ENCODE measurements around the gene P2RY8.

P2RY8 gene

DNA sequence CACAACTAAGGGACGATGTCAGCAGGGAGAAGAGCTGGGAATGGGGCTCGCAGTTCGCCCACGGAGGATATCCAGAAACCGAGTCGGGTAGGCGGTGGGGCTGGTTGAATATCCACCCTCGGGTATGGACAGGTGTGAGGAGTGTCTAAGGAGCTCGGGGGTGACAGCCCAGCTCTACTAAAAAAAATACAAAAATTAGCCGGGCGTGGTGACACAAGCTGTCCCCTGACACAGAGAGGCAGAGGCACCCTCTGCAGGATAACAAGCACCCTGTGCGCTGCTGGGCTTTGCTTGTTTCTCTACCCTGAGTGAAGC lies 72.1 kb downstream of the P2RY8 start:
- TF ChIP-seq, protein P1, sequence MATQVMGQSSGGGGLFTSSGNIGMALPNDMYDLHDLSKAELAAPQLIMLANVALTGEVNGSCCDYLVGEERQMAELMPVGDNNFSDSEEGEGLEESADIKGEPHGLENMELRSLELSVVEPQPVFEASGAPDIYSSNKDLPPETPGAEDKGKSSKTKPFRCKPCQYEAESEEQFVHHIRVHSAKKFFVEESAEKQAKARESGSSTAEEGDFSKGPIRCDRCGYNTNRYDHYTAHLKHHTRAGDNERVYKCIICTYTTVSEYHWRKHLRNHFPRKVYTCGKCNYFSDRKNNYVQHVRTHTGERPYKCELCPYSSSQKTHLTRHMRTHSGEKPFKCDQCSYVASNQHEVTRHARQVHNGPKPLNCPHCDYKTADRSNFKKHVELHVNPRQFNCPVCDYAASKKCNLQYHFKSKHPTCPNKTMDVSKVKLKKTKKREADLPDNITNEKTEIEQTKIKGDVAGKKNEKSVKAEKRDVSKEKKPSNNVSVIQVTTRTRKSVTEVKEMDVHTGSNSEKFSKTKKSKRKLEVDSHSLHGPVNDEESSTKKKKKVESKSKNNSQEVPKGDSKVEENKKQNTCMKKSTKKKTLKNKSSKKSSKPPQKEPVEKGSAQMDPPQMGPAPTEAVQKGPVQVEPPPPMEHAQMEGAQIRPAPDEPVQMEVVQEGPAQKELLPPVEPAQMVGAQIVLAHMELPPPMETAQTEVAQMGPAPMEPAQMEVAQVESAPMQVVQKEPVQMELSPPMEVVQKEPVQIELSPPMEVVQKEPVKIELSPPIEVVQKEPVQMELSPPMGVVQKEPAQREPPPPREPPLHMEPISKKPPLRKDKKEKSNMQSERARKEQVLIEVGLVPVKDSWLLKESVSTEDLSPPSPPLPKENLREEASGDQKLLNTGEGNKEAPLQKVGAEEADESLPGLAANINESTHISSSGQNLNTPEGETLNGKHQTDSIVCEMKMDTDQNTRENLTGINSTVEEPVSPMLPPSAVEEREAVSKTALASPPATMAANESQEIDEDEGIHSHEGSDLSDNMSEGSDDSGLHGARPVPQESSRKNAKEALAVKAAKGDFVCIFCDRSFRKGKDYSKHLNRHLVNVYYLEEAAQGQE (IDR thresholded peaks at IDR 0.05; ENCODE audit: insufficient read depth in 1 of 2, low read depth in 2 of 2, low read length in 2 of 2) = no peak
- no peak for TF ChIP-seq FOXP2 (optimal IDR thresholded peaks at IDR 0.05; ENCODE audit: borderline replicate concordance, extremely low read depth, extremely low read length, insufficient read depth)
- no peak for TF ChIP-seq TAF1 (IDR thresholded peaks at IDR 0.05; ENCODE audit: borderline replicate concordance, insufficient read depth, low read length)
- TF ChIP-seq POLR2AphosphoS5 (IDR thresholded peaks at IDR 0.05; ENCODE audit: low read depth, low read length) = no peak
- no peak for TF ChIP-seq SIN3A (IDR thresholded peaks at IDR 0.05; ENCODE audit: borderline replicate concordance, insufficient read depth, low read length)

DNA sequence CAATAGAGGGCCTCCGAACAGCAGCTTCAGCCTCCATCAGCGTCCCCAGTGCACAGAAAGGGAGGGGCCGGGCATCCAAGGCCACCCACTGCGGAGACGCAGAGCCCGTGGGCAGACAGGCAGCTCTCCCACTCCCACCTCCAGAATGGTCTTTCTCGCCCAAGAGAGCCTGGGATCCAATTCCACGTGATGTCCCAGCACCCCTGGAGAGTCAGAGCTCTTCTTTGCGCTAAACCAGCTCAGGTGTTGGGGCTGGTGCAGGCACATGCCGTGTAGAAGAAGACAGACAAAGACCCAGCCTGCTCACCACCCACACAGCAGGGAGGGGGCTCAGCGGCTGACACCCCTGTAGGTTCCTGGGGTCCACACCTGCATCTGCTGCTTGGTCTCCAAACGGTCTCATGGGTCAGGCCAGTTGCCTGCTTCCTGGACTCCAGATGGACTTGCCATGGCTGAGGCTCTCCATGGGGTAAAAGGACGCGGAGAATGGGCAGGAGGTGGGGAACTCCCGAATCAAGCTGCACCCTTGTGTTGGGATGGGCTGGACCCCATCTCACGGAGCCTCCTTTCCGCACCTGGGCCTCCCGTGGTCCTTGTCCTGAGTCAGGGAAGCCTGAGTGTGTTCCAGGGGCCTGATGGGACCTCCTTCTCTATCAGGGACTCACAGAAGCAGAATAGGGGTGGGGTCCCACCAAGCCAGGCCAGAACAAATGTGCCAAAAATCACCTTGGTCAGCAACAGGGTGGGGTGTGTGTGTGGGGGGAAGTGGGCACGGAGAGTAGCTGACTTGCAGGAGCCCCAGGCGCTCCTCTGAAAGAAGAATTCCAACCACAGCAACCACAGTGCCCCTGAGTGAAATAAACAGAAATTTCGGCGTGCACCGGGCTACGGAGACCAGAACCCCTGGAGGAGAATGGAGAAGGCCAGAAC lies 72.7 kb downstream of the P2RY8 start:
- TF ChIP-seq, protein P1 (IDR thresholded peaks at IDR 0.05; ENCODE audit: insufficient read depth in 1 of 2, low read depth in 2 of 2, low read length in 2 of 2) = no peak
- TF ChIP-seq FOXP2 (optimal IDR thresholded peaks at IDR 0.05; ENCODE audit: borderline replicate concordance, extremely low read depth, extremely low read length, insufficient read depth) (no peak), TAF1 (IDR thresholded peaks at IDR 0.05; ENCODE audit: borderline replicate concordance, insufficient read depth, low read length) (no peak), SIN3A (IDR thresholded peaks at IDR 0.05; ENCODE audit: borderline replicate concordance, insufficient read depth, low read length) (no peak), POLR2AphosphoS5 (IDR thresholded peaks at IDR 0.05; ENCODE audit: low read depth, low read length) (no peak)

DNA sequence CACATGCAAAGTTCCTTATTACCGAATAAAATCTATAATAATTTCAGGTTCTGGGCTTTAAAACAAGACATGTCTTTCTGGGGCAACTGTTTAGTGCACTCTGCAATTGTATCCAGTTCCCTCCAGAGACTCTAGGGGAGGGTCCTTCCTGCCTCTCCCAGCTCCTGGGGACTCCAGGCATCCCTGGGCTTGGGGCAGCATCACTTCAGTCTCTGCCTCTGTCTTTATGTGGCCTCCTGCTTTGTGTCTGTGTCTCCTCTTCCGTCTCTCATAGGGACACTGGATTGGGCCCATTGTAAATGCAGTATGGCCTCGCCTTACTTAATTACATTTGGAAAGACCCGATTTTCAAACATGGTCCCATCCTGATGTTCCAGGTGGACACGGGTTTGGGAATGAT lies 73.4 kb downstream of the P2RY8 start:
- TF ChIP-seq, protein P1 (IDR thresholded peaks at IDR 0.05; ENCODE audit: insufficient read depth in 1 of 2, low read depth in 2 of 2, low read length in 2 of 2) = no peak

DNA sequence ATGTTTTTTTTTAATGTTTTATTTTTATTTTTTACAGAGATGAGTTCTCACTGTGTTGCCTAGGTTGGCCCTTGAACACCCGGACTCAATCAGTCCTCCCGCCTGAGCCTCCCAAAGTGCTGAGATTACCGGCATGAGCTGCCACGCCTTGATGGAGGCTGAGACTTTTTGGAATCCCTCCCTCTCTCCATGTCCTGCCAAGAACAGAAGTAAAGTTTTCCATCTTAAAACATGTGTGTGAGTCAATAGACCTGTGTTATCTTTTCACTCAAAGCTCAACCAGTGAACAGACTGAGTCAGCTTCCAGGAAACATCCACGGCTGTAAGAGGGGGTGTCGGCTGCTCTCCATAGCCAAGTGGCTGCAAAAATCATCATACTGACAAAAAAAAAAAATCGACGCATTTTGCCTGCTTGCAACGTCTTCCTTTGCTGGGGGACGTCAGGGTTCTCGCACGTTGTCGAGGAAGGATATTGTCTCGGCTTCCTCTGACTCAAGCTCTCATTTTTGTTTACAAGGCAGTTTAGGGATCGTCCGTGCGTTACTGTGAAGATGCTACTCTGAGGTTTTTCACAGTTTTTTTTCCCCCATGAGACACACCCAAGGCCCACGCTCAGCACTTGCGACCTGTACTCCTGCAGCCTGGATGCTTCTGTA lies 74.3 kb downstream of the P2RY8 start:
- TF ChIP-seq SIN3A (IDR thresholded peaks at IDR 0.05; ENCODE audit: borderline replicate concordance, insufficient read depth, low read length) = no peak
- TF ChIP-seq, protein P1 (IDR thresholded peaks at IDR 0.05; ENCODE audit: insufficient read depth in 1 of 2, low read depth in 2 of 2, low read length in 2 of 2) = no peak

DNA sequence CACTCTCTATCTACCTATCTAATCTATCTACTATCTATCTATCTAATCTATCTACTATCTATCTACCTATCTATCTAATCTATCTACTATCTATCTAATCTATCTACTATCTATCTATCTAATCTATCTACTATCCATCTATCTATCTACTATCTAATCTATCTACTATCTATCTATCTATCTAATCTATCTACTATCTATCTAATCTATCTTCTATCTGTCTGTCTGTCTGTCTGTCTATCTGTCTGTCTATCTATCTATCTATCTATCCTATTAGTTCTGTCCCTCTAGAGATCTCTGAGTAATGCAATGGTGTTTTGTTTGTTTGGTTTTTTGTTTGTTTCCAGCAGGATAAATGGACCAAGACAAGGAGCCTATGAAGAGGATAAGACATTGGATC lies 74.9 kb downstream of the P2RY8 start:
- no peak for TF ChIP-seq SIN3A (IDR thresholded peaks at IDR 0.05; ENCODE audit: borderline replicate concordance, insufficient read depth, low read length)
- no peak for TF ChIP-seq POLR2AphosphoS5 (IDR thresholded peaks at IDR 0.05; ENCODE audit: low read depth, low read length)
- TF ChIP-seq, protein P1 (IDR thresholded peaks at IDR 0.05; ENCODE audit: insufficient read depth in 1 of 2, low read depth in 2 of 2, low read length in 2 of 2) = no peak
- no peak for TF ChIP-seq FOXP2 (optimal IDR thresholded peaks at IDR 0.05; ENCODE audit: borderline replicate concordance, extremely low read depth, extremely low read length, insufficient read depth)
- TF ChIP-seq TAF1 (IDR thresholded peaks at IDR 0.05; ENCODE audit: borderline replicate concordance, insufficient read depth, low read length) = no peak
